ENCODE data around the gene BMPR1A.
"Not testable (repeated sequence)": the region's sequence is repeated elsewhere in the genome, so short reads cannot be mapped to it uniquely, and the experiment has no call there.

The BMPR1A gene

DNA sequence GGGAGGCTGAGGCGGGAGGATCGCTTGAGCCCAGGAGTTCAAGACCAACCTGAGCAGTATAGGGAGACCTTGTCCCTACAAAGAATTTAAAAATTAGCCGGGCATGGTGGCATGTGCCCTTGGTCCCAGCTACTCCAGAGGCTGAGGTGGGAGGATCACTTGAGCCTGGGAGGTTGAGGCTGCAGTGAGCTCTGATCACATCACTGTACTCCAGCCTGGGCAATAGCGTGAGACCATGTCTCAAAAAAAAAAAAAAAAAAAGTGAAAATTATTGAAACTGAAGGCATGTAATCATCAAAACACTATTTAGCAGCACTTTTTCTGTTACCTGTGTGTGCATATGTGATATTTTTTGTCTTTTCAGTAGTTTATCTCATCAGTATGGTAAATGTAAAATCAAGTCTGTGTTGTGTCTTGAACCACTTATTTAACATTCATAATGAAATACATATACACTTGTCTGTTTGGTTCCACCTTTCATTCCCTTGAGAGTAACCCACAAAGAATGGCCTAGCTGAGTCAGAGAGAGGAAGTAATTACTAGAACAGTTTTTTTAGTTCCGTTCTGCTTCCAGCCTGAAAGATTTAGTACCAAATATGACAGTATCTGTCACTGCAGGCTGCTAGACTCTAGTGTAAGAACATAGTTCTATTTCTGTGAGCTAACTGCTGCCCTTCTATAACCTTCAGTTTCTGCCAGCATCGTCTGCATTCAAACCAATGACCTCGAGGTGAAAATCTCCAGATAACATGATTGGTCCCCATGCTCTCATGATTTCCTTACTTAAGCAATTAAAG is 132.4 kb downstream of the BMPR1A start:
- no peak for DNase-seq (ENCODE audit: low read depth)

DNA sequence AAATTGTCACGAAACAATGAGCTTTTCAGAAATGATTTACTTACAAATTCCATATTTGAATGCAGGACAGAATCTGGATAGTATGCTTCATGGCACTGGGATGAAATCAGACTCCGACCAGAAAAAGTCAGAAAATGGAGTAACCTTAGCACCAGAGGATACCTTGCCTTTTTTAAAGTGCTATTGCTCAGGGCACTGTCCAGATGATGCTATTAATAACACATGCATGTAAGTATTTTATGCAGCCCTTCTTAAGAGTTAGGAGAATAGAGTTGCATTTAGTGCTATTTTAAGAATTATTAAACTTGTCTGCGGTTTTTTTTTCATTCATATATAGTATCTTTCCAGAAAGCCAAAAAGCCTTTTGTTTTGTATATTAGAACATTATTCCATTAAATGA is 133.6 kb downstream of the BMPR1A start:
- no peak for DNase-seq (ENCODE audit: low read depth)

DNA sequence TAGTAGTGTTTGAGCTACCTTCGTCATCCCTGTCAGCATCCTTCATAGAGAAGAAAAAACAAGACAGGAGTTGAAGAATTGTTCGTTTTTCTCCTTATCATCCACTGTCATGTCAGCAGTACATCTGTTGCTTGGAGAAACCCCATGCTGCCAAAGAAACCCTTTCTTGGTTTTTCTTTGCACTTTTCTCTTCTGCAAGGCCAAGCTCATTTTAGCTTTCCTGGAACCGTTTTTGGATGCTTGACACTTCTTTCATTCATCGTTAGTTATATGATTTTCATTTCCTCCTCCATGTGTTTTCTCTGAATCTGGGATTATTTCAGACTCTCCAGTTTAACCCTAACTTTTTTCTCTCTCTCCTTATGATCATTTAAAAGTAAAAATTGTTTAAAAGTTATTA is 142.1 kb downstream of the BMPR1A start:
- DNase-seq (ENCODE audit: low read depth), result no peak

DNA sequence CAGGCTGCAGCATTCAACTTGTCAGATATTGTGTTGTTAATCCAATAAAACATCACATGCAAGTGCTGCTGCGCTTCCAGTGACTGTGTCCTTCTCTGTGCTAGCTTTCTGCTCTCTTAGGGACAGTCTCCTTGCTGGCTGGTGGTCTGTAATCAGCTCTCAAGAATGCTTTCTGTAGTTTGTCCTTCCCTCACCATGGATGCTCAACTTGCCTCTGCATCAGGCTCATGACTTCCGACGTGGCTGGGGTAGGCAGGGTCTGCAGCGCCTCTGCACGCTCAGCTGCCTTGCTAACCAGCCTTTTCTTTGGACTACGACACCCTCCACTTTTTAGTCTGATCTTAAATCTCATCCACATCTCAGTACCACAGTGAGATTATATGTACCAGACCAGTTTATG is 142.7 kb downstream of the BMPR1A start:
- no peak for DNase-seq (ENCODE audit: low read depth)

DNA sequence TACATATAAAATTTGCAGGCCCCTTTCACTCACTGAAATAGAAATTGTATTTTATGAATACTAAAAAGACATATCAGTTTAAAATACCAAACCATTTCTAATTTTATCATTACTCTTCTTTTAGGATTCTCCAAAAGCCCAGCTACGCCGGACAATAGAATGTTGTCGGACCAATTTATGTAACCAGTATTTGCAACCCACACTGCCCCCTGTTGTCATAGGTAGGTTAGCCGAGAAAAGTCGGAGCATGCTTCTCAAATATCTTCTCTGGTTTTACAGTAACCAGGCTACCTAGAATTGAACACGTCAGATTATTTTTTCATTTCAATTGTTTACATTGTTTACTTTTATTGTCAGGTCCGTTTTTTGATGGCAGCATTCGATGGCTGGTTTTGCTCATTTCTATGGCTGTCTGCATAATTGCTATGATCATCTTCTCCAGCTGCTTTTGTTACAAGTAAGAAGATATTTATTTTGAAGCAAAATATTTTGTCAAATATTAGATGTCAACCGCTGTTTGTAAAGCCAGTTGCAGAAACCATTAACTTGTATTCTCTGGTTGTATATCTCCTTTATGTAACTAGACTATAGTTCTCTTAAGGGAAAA is 143.4 kb downstream of the BMPR1A start:
- DNase-seq (ENCODE audit: low read depth), result peak; percentile 5

DNA sequence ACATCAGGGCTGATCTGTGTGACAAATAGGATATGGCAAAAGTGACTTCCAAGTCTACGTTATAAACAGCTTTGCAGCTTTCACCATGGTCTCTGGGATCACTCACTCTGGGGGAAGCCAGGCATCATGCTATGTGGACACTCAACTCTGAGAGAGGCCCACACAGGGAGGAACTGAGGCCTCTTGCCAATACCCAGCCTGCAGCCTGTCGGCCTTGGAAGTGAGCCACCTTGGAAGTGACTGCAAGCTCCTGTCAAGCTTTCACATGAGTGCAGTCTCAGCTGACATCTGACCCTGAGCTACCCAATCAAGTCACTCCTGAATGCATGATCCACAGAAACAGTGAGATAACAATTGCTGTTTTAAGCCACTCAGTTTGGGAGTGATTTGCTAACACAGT is 144.5 kb downstream of the BMPR1A start:
- no peak for DNase-seq (ENCODE audit: low read depth)

DNA sequence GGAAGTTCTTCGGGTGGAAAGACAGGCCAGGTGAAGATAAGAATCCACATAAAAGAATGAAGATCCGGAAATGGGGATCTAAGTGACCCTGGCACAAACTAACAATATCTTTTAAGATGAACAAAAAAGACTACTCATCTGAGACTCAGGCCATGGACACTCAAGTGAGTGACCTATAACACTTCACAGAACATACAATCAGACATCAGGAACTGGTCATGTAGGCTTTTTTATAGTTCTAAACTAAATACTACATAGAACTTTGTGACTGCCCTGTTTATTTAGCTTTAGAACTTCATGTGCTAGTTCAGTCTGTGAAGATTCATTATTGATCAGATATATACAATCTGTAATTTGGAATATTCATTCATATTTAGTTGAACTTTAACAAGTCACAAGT is 148.2 kb downstream of the BMPR1A start:
- no peak for DNase-seq (ENCODE audit: low read depth)

DNA sequence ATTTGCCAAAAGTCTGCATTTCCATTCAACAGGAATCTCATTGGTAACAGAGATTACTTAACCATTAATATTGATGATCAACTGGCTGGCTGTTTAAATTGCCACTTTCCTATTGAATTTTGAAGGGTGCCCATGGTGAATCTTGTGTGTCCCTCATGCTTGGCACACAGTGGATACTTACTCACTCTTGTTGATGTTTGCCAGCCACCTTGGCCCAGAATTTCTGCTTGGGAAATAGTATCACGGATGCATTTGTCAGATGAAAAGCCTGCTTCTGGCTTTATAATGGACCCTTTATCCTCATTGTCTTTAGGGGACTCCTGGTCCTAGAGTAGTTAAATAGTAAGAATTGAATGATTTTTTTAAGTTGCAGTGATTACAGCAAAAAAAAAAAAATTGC is 149.0 kb downstream of the BMPR1A start:
- DNase-seq (ENCODE audit: low read depth), result no peak

DNA sequence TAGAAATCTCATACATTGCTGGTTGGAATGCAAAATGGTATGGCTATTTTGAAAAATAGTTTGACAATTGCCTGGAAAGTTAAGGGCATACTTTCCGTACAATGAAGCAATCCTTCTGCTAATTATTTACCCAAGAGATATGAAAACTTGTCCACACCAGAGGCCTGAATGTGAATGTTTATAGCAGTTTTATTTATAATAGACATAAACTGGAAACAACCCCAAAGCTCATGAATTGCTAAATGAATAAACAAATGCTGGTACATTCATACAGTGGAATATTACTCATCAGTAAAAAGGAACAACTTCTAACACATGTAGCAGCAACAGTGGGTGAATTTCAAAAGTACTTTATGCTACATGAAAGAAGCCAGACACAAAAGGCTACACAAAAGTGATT is 158.3 kb downstream of the BMPR1A start:
- DNase-seq (ENCODE audit: low read depth), result no peak

DNA sequence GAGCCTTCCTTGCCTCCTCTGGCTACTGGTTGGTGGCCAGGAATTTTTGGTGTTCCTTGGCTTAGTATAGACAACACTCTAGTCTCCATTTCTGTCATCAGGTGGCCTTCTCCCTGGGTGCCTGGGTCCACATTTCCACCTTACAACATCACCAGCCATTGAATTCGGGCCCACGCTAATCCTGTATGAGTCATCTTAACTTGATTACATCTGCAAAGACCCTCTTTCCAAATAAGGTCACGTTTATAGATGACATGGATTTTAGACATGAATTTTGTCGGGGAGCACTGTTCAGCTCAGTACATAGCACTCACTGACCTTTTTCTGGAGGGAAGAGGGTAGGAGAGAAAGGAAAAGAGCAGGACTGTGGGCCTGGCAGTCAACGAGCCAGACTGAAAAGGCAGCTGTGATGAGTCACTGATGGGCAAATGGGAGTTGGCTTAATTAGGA is 161.6 kb downstream of the BMPR1A start:
- no peak for DNase-seq (ENCODE audit: low read depth)

DNA sequence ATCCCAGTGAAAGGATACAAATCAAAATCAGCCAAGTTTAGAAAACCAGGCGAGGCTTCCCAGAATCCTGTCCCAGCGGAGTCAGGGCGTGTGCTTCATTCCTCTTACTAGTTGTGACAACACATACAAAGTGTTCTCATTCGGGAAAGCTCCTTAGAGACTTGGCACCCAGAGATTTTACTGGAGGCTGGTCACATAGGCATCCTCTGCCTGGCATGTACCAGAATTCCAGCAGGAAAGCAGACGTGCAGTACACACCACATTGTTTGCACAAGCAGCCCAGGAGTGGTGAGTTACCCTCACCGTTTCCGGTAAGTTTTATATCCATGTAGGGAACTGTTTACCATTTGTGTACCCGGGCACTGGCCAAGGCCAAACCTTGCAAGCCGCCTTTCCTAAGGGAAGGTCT is 166.1 kb downstream of the BMPR1A start:
- DNase-seq (ENCODE audit: low read depth), result no peak

DNA sequence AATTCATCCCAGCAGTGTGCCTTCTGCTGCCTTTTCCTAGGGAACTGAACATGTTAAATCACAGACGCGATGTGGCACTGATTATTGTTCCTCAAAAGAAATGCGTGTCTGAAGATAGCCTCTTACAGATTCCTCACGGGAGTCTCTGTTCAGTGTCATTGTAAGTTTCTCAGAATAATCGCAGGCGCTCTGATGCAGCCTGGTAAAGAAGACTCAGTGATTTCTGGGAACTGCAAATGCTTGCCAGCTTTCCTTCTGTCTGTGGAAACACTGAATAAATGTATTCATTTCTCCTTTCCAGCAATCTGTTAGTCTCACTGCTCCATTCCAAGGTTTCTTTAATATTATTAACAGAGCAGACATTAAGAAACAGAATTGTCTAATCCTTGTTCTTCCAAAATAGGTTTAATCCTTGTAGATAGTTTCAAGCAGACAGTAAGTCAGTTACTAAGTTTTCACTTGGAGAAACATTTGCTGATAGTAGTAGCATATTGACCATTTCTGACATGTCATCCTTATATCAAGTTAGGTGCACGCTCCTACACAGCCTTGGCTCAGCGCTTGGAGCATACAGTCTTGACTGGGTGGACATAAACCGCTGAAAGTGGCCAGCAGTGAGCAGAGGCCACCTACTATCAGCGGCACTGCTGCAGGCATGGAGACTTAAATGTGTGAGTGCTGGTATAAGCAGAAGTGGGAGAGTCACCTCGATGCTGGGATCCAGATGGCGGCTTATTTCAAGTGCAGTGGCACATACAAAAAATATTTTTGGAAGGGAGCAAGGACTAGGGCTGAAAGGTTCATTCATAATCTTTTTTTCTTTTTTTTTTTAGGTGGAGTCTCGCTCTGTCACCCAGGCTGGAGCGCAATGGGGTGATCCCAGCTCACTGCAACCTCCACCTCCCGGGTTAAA is 173.3 kb downstream of the BMPR1A start:
- no peak for DNase-seq (ENCODE audit: low read depth)

DNA sequence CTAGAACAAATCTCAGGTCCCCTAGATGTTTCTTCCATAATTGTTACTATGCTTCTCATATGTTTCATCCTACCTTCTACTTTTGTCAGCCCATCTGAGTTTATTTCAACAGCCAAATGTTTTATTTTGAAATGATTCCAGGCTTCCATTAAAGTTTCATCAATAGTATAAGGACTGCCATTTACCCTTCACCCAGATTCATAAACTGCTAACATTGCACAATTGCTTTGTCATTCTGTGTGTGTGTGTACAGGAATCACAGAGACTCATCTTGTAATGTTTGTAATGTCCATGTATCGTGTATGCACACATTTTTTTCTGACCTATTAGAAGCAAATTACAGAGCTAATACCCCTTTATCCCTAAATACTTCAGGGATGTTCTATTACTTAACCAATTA is 175.5 kb downstream of the BMPR1A start:
- no peak for DNase-seq (ENCODE audit: low read depth)

DNA sequence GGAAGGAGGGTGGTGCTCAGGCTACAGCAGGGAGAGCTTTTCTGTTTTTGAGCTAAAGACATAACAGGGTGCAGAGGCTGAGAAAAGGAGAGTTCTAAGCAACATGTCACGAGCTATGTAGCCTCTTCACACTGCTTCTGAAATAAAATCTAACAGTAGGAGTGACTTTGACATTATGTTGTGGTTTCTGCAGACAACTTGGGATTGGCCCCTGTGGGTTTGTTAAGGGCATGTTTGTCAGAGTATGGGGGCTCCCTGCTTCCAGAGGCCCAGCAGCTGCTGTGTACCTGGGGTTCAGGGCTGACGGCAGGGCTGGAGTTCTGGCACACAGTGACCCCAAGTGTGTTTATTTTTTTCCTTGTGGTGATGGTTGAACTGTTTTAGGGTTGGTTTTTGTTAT is 176.3 kb downstream of the BMPR1A start:
- no peak for DNase-seq (ENCODE audit: low read depth)

DNA sequence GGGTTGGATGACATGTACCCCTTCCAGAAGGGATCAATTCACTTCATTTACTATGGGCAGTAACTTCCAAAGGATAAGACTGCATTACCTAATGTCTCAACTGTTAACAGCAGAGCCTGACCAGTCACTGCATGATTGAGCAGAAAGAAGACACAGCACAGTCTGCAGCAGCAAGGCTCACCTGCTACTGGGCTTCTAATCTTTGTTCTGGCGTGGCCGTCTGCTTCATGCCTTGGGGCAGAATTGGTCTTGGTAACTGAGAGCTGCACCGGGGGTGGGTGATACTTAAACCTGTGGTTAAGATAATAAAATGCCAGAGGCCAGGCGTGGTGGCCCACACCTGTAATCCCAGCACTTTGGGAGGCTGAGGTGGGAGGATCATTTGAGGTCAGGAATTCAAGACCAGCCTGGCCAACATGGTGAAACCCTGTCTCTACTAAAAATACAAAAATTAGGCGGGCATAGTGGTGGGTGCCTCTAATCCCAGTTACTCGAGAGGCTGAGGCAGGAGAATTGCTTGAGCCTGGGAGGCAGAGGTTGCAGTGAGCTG is 177.8 kb downstream of the BMPR1A start:
- not testable (repeated sequence) for DNase-seq (ENCODE audit: low read depth)

DNA sequence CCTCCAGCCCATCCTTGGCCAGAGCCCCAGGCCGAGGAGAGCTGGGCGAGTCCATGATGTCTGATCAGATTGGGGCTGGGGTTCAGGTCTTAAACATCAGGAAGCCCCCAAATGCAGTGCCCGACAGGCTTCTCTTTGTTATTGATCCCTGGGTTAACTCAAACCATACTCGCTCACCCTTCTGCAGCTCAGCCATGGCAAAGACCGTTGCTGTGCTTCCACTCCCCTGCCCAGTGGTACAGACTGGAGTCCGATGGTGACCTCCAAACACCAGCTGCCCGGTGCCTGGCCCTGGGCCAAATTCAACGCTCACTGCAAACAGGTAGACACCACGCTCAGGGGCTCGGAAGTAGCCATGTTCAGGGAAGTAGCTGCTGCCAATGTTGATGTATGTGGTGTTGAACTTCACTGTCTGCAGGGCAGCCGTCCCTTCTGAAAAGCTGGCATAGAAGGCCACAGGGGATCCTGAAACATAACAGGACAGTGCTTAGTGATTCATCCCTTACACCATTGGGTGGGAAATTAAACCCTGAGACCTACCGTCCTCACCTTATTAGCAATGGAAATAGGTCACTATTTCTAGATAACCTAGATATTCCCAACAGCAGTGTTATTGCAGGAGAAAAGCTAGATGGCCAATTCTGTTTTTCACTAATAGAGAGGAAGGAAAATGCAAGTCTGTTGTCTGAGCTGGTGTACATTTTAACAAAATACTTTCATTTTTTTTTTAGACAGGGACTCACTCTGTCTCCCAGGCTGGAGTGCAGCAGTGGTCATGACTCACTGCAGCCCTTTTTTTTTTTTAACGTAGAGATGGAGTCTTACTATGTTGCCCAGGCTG is 180.5 kb downstream of the BMPR1A start:
- no peak for DNase-seq (ENCODE audit: low read depth)

DNA sequence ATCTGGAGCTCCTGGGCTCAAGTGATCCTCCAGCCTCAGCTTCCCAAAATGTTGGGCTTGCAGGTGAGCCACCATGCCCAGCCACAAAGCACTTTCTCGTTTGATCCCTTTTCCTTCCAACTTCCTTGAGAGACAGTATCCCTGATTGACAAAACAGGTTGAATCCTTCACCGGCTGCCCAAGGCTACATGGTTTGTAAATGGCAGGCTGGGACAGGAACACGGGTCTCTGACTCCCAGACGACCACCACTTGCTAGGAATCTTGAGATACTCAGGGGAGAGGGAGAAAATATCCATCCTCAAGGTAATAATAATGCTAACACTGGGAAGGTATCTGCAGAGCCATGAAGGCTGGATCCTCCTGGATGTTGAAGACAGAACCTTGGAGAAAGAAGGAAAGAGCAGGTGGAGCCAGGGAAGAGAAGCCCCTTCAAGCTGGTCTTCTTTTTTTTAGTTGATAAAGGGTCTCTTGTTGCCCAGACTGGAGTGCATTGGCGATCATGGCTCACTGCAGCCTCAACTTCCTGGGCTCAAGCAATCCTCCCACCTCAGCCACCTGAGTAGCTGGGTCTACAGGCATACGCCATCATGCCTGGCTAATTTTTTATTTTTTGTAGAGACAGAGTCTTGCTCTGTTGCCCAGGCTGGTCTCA is 181.2 kb downstream of the BMPR1A start:
- DNase-seq (ENCODE audit: low read depth), result no peak

DNA sequence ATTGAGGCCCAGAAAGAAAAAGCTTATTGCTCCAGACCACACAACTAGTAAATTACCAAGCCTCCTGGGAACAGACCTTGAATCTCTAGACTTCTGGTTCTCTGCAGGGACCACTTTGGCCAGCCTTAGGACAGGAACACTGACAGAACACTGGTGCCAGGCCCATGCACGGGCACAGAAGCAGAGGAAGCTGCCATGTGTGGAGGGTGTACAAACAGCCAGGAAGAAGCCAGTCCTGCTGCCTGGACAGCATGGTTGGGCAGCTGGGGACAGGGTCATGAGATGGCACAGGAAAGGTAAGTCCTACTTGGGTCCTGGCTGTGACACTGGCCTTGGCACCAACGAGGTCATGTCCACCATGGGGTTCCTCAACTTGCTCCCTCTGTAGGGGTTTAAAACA is 181.8 kb downstream of the BMPR1A start:
- DNase-seq (ENCODE audit: low read depth), result no peak

DNA sequence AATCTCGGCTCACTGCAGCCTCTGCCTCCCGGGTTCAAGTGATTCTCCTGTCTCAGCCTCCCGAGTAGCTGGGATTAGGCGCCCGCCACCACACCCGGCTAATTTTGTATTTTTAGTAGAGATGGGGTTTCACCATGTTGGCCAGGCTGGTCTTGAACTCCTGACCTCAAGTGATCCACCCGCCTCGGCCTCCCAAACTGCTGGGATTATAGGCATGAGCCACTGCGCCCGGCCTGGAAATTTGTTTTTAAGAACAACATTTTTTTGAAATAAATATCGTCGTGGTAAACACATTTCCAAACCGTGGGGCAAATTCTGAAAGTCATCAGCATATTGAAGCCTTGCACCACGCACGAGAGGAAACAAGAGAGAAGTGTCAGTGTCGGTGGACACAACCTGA is 183.7 kb downstream of the BMPR1A start:
- DNase-seq (ENCODE audit: low read depth), result not testable (repeated sequence)

DNA sequence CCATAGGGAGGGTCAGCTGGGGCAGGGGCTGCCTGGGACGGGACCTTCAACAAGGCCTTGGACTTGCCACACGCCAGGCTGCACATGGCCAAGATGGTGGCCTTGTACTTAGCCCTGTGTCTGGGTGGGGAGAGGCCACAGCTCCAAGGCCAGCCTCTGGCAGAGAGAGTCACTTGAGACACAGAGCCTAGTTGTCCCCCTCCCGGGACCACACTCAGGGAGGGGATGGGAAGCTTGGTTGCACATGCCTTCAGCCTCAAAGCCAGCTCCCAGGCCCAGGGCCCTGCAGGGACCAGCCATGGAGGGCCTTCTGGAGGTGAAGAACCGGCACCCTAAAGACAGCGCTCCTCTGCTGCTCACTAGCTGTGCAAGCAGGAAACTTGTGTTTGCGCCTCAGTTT is 184.3 kb downstream of the BMPR1A start:
- DNase-seq (ENCODE audit: low read depth), result no peak

DNA sequence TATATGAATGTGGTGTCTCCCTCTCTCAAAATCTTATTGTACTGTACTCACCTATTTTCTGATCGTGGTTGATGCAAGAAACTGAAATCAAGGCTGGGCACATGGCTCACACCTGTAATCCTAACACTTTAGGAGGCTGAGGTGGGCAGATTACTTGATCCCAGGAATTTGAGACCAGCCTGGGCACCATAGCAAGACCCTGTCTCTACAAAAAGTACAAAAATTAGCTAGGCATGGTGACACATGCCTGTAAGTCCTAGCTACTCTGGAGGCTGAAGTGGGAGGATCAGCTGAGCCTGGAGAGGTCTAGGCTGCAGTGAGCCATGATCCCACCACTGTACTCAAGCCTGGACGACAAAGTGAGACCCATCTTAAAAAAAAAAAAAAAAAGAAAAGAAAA is 185.0 kb downstream of the BMPR1A start:
- DNase-seq (ENCODE audit: low read depth), result no peak
